Measurements from ENCODE around the gene CUX1.

- TF ChIP-seq ZNF274 (IDR thresholded peaks at IDR 0.05; ENCODE audit: low read depth, low read length), result no peak
- no peak for TF ChIP-seq YY1 (IDR thresholded peaks at IDR 0.05; ENCODE audit: insufficient read depth, insufficient read length)
- TF ChIP-seq SUZ12 (IDR thresholded peaks at IDR 0.05; ENCODE audit: extremely low read depth, insufficient read depth, insufficient read length), result no peak
Measured at GRCh38 chr7:101858437-101859385, 41.3 kb downstream of the CUX1 start.

All from NT2/D1 (cell line).